Parietal lobe (tissue), 1 donor: ENCODE measurements around the gene NUDT12. TPM values are rescaled to one million over a fixed set of nuclear protein-coding genes. Genes with fewer than 3 reads are reported as not detected.

Experiments used
- total RNA-seq: library from RNA; depleted of rRNA; stranded (reverse); fragments of >200 nt; gene quantifications from one replicate; pipeline ENCODE4 v1.2.3, GENCODE V29; 2014

NUDT12 gene
- 22.2 TPM for total RNA-seq

DNA sequence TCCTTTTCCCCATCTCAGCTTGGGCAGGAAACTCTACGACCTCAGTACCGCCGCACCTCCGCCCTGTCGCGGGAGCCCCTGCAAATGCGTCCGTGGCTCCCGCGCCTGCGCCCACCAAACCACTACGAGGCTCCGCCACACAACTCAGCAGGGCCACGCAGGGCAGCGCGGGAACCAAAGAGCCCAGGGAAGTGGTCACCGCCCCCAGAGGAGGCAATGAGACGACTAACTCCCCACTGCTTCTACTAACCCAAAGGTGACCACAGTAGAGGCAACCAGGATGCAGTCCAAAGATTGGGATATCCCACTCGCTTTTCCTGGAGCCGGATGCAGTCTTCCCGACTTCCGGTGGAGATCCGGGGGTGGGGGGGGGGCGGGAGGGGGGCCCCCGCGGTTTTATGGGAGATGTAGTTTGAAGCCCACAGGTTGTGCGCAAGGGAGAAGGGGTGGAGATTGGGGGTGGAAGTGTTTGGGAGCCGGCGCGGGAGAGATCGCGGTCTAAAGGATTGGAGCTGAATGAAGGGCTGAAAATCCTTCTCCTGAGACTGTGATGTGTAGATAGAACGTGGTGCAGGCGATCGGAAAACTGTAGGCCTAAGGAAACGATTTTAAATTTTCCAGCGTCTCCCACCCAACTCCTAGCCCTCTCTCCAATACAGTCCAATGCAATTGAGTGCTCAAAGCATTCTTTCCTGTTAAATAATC is at the start of gene NUDT12:
Gene NUDT12 (minus strand): TSS at position 337 of the 705 bp plus-strand sequence. CDS start 2,541 bp downstream, outside the sequence.

